ENCODE results near the gene KLHDC3. TPM values are rescaled to one million over a fixed set of nuclear protein-coding genes. Genes with fewer than 3 reads are reported as not detected.

KLHDC3 gene
- total and polyA plus RNA-seq, 10 of the 15 experiments (the other 5 are each of a cell fraction or from before 2014, with no cell fraction given) = 2.4 to 102 (median 55.4) TPM

DNA sequence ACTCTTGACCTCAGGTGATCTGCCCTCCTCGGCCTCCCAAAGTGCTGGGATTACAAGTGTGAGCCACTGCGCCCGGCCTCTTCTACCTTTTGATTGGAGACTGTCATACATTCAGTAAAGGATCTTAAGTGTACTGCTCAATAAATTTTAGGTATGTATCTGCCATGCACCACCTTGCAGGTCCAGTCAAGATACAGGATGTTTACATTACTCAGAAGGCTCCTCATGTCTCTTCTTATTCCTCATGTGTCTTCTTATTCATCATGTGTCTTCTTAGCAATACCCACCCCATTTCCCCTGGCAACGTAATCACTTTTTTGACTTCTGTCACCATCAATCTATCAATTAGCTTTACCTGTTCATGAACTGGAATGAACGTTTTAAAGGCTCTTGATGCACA lies 8.2 kb upstream of the KLHDC3 start:
- SMC1A ChIA-PET (ENCODE audit: uncharacterized antibody, unreplicated experiment) = interaction anchor here (1.2 kb wide), 1 partner anchor 9 kb away, joined by 4 read pairs; no protein-coding TSS in a partner anchor
- Histone ChIP-seq H3K9ac (ENCODE audit: control insufficient read depth, insufficient read depth, low read length) (no peak overlapping the region), H3K27me3 (replicated peaks in 1 of 2; ENCODE audit: control insufficient read depth in 2 of 2, insufficient read depth in 2 of 2, low read length in 1 of 2) (no peaks in the 10 kb centered on the region), H3K27ac (ENCODE audit: control insufficient read depth, insufficient read depth) (no peak overlapping the region), H2AFZ (ENCODE audit: control insufficient read depth, low read depth, low read length) (no peak overlapping the region), H4K20me1 (ENCODE audit: control insufficient read depth, insufficient read depth) (no peaks in the 10 kb centered on the region), H3K4me3 (no peak overlapping the region), H3K36me3 (ENCODE audit: control insufficient read depth in 2 of 2, insufficient read depth in 2 of 2, low read length in 1 of 2) (peaks cover 16 to 17% of the 10 kb centered on the region in 2 experiments), H3K79me2 (ENCODE audit: control insufficient read depth, insufficient read depth, low read length) (no peaks in the 10 kb centered on the region), H3K4me1 (ENCODE audit: control insufficient read depth, insufficient read depth, low read length) (no peaks in the 10 kb centered on the region), H3K9me3 (replicated peaks; ENCODE audit: control insufficient read depth, insufficient read depth, low read length) (no peaks in the 10 kb centered on the region), H3K4me2 (ENCODE audit: control insufficient read depth, insufficient read depth) (no peak overlapping the region)
- FAIRE-seq = no peak
- intact Hi-C loops (cut with micrococcal nuclease; ENCODE audit: unreplicated experiment) (loop anchor here (5.0 kb wide), 1 partner anchor 104 kb away; no protein-coding TSS in a partner anchor), in situ Hi-C loops (cut with MboI) (no loop called here)
- CTCF ChIA-PET = interaction anchor here (0.9 to 1.9 kb wide), 3 partner anchors 8 to 137 kb away, joined by 3 to 7 read pairs (median 4); partner anchors contain the start of gene KLHDC3
- no peak for DNase-seq (ENCODE audit: low read depth, low spot score)
- RAD21 ChIA-PET (ENCODE audit: unreplicated experiment) = interaction anchor here (1.9 kb wide), 1 partner anchor 41 kb away, joined by 4 read pairs; no protein-coding TSS in a partner anchor
- BruUV-seq (replicated peaks) = no TSS peak
- no peak for TF ChIP-seq JUNB (IDR thresholded peaks at IDR 0.05)
- TF ChIP-seq CBFB (IDR thresholded peaks at IDR 0.05; ENCODE audit: low read depth) = no peak
- no peak for TF ChIP-seq NR2C2 (IDR thresholded peaks at IDR 0.05; ENCODE audit: borderline replicate concordance, control insufficient read depth, insufficient read length, low read depth)
- TF ChIP-seq EED (IDR thresholded peaks at IDR 0.05; ENCODE audit: low read depth) = no peak
- TF ChIP-seq, protein P1, sequence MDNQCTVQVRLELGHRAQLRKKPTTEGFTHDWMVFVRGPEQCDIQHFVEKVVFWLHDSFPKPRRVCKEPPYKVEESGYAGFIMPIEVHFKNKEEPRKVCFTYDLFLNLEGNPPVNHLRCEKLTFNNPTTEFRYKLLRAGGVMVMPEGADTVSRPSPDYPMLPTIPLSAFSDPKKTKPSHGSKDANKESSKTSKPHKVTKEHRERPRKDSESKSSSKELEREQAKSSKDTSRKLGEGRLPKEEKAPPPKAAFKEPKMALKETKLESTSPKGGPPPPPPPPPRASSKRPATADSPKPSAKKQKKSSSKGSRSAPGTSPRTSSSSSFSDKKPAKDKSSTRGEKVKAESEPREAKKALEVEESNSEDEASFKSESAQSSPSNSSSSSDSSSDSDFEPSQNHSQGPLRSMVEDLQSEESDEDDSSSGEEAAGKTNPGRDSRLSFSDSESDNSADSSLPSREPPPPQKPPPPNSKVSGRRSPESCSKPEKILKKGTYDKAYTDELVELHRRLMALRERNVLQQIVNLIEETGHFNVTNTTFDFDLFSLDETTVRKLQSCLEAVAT (IDR thresholded peaks at IDR 0.05) = no peak
- no peak for TF ChIP-seq NFXL1 (IDR thresholded peaks at IDR 0.05; ENCODE audit: borderline replicate concordance)
- no peak for TF ChIP-seq STAT1 (conservative IDR thresholded peaks at IDR 0.05)
- no peak for TF ChIP-seq EGR1 (IDR thresholded peaks at IDR 0.05; ENCODE audit: borderline replicate concordance in 1 of 2, low read depth in 2 of 2, low read length in 2 of 2)
- no peak for TF ChIP-seq MYC (IDR thresholded peaks at IDR 0.05; ENCODE audit: insufficient read depth, insufficient read length, insufficient replicate concordance, low read length, severe bottlenecking)
- TF ChIP-seq SMARCA5 (IDR thresholded peaks at IDR 0.05) = no peak
- TF ChIP-seq SIX5 (IDR thresholded peaks at IDR 0.05; ENCODE audit: low read depth, low read length, severe bottlenecking) = no peak
- WGBS (ENCODE audit: insufficient coverage, insufficient replicate concordance, low lambda C conversion rate, missing lambda C conversion rate) = 96% methylated on average over 5 of the region's 5 CpGs
- POLR2A ChIA-PET = interaction anchor here (0.6 to 1.3 kb wide), 3 partner anchors 14 to 559 kb away, joined by 3 to 4 read pairs (median 3); partner anchors contain the start of gene PPP2R5D
- no peak for ATAC-seq

Data from GM12878 (cell line).